Measurements from ENCODE around the gene PHLDB2.

PHLDB2 gene

GRCh38 chr3:111928613-111929012 is 69.5 kb downstream of the PHLDB2 start:
- DNase-seq, result no peak

GRCh38 chr3:111929484-111929883 is 70.4 kb downstream of the PHLDB2 start:
- DNase-seq, result no peak

GRCh38 chr3:111932946-111933345 is 73.9 kb downstream of the PHLDB2 start:
- DNase-seq, result no peak

- no peak for DNase-seq
Measured at GRCh38 chr3:111936191-111936841, 77.3 kb downstream of the PHLDB2 start.

GRCh38 chr3:111936967-111937366 is 77.9 kb downstream of the PHLDB2 start:
- DNase-seq, result no peak

- no peak for DNase-seq
Measured at GRCh38 chr3:111937871-111938270, 78.8 kb downstream of the PHLDB2 start.

GRCh38 chr3:111939873-111940272 is 80.8 kb downstream of the PHLDB2 start:
- DNase-seq, result no peak

- DNase-seq, result no peak
Measured at GRCh38 chr3:111943533-111943932, 84.5 kb downstream of the PHLDB2 start.

- no peak for DNase-seq
Measured at GRCh38 chr3:111944372-111944771, 85.3 kb downstream of the PHLDB2 start.

GRCh38 chr3:111947231-111947630 is 88.2 kb downstream of the PHLDB2 start:
- no peak for DNase-seq

GRCh38 chr3:111948786-111949185 is 89.7 kb downstream of the PHLDB2 start:
- DNase-seq, result no peak

- no peak for DNase-seq
Measured at GRCh38 chr3:111949712-111950111, 90.6 kb downstream of the PHLDB2 start.

- no peak for DNase-seq
Measured at GRCh38 chr3:111951032-111951431, 92.0 kb downstream of the PHLDB2 start.

GRCh38 chr3:111952086-111952485 is 93.0 kb downstream of the PHLDB2 start:
- no peak for DNase-seq

- no peak for DNase-seq
Measured at GRCh38 chr3:111952866-111953450, 93.9 kb downstream of the PHLDB2 start.

GRCh38 chr3:111954228-111954990 is 95.3 kb downstream of the PHLDB2 start:
- no peak for DNase-seq

- DNase-seq, result no peak
Measured at GRCh38 chr3:111955876-111956275, 96.8 kb downstream of the PHLDB2 start.

- DNase-seq, result no peak
Measured at GRCh38 chr3:111956449-111956848, 97.4 kb downstream of the PHLDB2 start.

- DNase-seq, result no peak
Measured at GRCh38 chr3:111956995-111957734, 98.1 kb downstream of the PHLDB2 start.

- DNase-seq, result no peak
Measured at GRCh38 chr3:111961461-111962164, 102.5 kb downstream of the PHLDB2 start.

- DNase-seq, result no peak
Measured at GRCh38 chr3:111963424-111963823, 104.4 kb downstream of the PHLDB2 start.

GRCh38 chr3:111965484-111965883 is 106.4 kb downstream of the PHLDB2 start:
- DNase-seq, result no peak

GRCh38 chr3:111967068-111967467 is 108.0 kb downstream of the PHLDB2 start:
- no peak for DNase-seq

Measured in stimulated activated naive CD4-positive, alpha-beta T cell (primary cell).